GM19023 (cell line): Measurements from ENCODE around the gene TP63.
"Not testable (repeated sequence)": the region's sequence is repeated elsewhere in the genome, so short reads cannot be mapped to it uniquely, and the experiment has no call there.

ENCODE experiments used
- ATAC-seq: cut with Tn5 transposase; IDR thresholded peaks from one replicate; pipeline ENCODE4 v1.9.1; 2021; ENCODE audit warnings: mild to moderate bottlenecking, moderate library complexity; ENCODE audit not compliant: unreplicated experiment

TP63 gene

GRCh38 chr3:189631373-189631408, at the start of gene TP63:
Gene TP63, plus strand, starts transcription at chr3:189631389. Its CDS starts 127 bp downstream, at chr3:189631516.
- ATAC-seq, result no peak

DNA sequence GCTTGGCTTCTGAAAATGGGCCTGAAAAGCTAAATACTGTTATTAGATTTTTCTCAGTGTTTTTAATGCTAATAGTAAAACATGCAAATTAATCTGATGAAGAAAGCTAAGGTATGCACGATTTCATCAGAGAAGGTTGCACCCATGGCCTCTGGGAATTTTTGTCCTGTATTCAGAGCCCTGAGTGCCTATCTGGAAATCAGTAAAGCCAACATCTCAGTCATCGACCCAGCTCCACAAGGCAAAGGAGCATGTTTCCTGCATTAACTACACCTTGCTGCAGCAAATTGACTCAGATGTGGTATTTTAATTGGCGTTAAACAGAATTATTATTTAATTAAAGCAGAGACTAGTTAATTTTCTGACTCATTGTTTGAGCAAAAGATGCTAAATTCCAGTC, 49.0 kb upstream of the TP63 start:
- no peak for ATAC-seq

DNA sequence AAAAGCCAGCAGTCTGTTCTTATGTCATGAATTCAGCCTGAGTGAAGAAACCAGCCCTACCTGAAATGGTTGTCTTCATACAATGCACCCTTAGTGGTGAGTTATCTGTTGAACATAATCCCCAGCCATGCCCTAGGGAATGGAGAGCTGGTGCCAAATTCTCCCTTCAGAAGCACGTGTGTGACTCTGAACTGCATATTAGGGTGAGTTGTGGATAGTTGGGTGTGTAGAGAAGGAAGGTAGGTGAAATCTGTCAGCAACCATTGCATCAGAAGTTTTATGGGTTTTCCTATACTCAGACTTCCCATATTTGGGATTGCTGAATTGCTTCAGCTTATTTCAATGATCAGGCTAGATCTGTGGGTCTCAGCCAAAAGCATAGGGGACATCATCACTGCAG, 46.5 kb upstream of the TP63 start:
- no peak for ATAC-seq

DNA sequence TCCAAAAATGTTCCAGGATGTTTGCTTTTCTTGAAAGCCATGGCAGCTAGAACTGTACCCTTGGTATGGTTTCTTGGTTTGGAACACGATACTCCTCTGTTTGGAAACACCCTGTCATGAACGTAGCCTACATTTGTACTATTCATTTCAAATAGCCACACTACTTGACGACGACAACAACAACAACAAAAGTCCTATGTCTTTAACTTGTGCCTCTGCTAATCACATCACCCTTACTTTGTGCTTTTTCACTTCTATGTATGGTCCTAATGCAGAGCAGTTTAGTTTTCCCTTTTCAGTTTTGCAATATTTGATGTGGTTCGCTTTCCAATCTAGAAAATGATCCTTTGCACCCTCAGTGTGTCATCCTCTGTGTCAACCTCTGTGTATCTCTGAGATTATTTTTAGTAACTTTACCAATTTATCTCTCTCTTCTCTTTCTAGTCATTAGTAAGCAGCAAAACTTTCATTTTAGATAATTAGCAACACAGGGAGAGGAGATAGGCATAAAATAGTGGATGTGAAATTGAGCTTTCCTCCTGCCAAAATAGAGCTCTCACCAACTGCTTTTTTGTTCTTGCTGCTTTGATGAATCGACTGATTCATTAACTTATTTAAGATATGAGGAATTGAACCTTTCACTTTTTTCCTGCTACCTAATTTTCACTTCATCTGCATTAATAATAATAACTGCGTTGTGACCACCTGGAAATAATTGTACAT, 44.1 kb upstream of the TP63 start:
- peak; percentile 84 for ATAC-seq

DNA sequence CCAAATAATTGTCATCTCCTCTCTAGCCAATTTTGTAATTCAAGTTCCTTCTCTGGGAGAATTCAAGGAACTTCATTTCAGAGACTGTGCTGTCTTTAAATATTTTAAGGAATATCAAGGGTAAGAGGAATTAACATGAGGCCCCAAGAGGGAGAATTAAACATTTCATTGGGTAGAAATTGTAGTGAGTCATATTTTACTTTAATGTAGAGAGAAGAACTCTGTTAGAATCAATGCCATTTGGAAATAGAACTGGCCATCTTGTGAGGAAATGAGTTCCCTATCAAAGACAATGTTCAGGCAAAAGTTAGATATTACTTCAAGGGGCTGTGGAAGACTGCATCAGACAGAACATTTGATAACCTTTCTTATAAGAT, 43.5 kb upstream of the TP63 start:
- no peak for ATAC-seq

- ATAC-seq, result no peak
These were observed 43.1 kb upstream of the TP63 start for GRCh38 chr3:189588070-189588469.

GRCh38 chr3:189588475-189589178, 42.6 kb upstream of the TP63 start:
- ATAC-seq, result no peak

GRCh38 chr3:189589179-189589569, 42.0 kb upstream of the TP63 start:
- no peak for ATAC-seq

- ATAC-seq, result no peak
These were observed 41.0 kb upstream of the TP63 start for GRCh38 chr3:189590223-189590622.

DNA sequence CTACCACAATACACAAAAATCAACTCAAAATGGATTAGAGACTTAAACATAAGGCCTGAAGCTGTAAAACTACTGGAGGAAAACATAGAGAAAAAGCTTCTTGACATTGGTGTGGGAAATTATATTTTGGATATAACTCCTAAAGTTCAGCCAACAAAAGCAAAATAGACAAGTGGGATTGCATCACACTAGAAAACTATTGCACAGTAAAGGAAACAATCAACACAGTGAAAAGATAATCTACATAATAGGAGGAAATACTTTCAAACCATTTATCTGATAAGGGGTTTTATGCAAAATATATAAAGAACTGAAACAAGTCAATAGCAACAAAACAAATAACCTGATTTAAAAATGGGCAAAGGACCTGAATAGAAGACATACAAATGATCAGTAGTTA, 37.6 kb upstream of the TP63 start:
- no peak for ATAC-seq

DNA sequence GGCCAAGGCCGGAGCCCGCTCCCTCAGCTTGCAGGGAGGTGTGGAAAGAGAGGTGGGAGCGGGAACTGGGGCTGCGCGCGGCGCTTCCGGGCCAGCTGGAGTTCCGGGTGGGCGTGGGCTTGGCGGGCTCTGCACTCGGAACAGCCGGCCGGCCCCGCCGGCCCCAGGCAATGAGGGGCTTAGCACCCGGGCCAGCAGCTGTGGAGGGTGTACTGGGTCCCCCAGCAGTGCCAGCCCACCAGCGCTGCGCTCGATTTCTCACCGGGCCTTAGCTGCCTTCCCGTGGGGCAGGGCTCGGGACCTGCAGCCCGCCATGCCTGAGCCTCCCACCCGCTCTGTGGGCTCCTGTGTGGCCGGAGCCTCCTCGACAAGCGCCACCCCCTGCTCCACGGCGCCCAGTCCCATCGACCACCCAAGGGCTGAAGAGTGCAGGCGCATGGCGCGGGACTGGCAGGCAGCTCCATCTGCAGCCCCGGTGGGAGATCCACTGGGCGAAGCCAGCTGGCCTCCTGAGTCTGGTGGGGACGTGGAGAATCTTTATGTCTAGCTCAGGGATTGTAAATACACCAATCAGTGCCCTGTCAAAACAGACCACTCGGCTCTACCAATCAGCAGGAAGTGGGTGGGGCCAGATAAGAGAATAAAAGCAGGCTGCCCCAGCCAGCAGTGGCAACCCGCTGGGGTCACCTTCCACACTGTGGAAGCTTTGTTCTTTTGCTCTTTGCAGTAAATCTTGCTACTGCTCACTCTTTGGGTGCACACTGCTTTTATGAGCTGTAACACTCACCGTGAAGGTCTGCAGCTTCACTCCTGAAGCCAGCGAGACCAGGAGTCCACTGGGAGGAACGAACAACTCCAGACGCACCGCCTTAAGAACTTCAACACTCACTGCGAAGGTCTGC, 34.9 kb upstream of the TP63 start:
- not testable (repeated sequence) for ATAC-seq

- no peak for ATAC-seq
These were observed 33.3 kb upstream of the TP63 start for GRCh38 chr3:189597918-189598317.

GRCh38 chr3:189598530-189599225, 32.5 kb upstream of the TP63 start:
- no peak for ATAC-seq

DNA sequence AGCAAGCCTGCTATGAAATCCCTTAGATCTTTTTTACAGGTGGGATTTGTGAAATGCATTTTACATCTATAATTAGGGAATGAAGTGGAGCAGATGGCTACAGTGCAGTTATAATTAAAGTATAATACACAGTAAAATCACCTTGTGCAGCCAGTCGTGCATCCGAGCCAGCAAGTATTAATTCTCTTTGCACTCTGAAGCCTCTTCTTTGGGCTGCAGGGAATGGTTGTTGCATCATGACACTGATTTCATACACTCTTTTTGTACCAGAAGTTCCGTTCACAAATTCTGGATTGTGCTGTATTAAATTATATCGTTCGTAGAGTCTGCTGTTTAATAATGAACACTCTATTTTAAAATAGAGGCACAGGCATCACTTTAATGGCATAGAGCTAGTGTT, 28.7 kb upstream of the TP63 start:
- ATAC-seq, result no peak

DNA sequence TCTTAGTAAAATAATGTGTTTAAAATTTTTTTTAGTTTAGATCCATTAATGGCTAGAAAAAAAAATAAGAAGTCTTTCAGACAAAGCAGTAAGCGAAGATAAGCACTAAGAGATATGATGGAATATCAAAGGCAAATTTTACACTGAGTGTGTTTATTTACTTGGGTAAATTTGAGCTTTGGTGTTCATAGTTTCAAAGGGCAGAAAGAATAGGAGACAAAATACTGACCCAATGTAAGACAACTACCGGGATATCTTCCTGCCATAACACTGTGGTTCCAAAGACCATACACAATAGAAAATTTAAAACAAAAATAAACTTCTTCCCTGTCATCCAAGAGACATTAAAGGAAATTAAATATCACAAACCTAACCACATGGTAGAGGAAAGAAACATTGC, 25.5 kb upstream of the TP63 start:
- no peak for ATAC-seq

DNA sequence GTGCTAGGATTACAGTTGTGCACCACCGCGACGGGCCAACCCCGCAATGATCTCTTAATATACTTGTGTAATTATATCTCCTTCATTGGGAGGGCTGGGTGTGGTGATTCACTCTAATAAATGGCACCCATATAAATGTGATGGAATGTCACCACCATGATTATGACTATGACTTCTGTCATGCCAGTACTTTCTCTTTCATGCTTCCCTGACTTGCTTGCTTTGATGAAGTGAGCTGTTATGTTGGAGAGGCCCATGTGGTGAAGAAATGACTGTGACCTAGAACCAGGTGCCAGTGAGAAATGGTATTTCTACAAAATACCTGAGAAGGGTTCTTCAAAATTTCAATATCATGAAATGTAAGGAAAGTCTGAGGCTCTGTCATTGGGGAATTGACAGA, 24.4 kb upstream of the TP63 start:
- no peak for ATAC-seq

GRCh38 chr3:189612641-189613040, 18.5 kb upstream of the TP63 start:
- ATAC-seq, result not testable (repeated sequence)

GRCh38 chr3:189613122-189613521, 18.1 kb upstream of the TP63 start:
- ATAC-seq, result no peak

DNA sequence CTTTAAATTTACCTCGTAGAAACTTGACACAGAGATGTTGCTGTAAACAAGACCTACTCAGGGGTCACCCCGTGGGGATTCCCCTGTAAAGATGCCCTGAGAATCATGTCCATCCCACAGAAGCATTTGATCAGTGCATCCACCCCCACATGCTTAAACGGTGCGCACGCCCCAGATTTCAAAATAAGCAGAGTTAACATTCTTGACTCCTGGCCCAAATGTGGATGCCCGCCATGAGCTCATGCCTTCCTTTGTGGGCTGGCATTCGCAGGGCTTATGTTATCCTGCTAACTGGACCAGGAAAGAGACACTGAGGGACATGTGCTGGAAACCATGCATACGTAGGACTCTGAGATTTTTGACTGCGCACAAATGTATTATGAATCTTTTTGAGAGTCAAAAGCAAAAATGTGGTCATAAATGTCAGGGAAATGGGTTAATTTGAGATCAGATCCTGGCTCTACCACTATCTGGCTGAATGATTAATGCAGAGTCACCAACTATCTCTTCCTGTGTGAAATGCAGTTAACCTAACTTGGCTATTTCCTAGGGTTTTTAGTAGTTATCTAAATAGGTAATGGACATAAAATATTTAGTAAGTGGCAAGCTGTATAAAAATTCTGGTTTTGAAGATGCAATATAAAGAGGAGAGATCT, 9.1 kb upstream of the TP63 start:
- ATAC-seq, result no peak

- ATAC-seq, result no peak
These were observed 8.6 kb upstream of the TP63 start for GRCh38 chr3:189622629-189623028.

GRCh38 chr3:189624130-189624529, 7.1 kb upstream of the TP63 start:
- ATAC-seq, result no peak
